Measurements from ENCODE around the gene PATJ. TPM values are rescaled to one million over a fixed set of nuclear protein-coding genes. Genes with fewer than 3 reads are reported as not detected.

PATJ gene
- total and polyA plus RNA-seq, 2 donors (not counting 1 experiment from before 2014, with no cell fraction given) = 8.0 to 45.3 TPM

- Histone ChIP-seq H3K79me2 (ENCODE audit: control insufficient read depth, insufficient read depth, low read length) (no peaks in the 10 kb centered on the region), H3K27me3 (replicated peaks in 1 of 4; ENCODE audit: control extremely low read depth in 1 of 4, control insufficient read depth in 3 of 4, insufficient read depth in 4 of 4, low read length in 3 of 4) (no peaks in the 10 kb centered on the region), H3K9ac (ENCODE audit: low read length) (no peak overlapping the region), H2AFZ (ENCODE audit: insufficient read depth, low read depth, low read length, poor library complexity, severe bottlenecking) (no peak overlapping the region), H3K4me1 (ENCODE audit: control insufficient read depth in 2 of 2, insufficient read depth in 2 of 2, low read length in 2 of 2) (no peaks in the 10 kb centered on the region), H3K36me3 (replicated peaks in 1 of 2; ENCODE audit: control extremely low read depth in 1 of 2, control insufficient read depth in 1 of 2, extremely low read depth in 1 of 2, insufficient read depth in 2 of 2, low read length in 1 of 2) (no peaks in the 10 kb centered on the region), H4K20me1 (ENCODE audit: control insufficient read depth, insufficient read depth, low read length, poor library complexity, severe bottlenecking) (no peaks in the 10 kb centered on the region), H3K4me3 (ENCODE audit: control extremely low read depth in 1 of 5, extremely low read depth in 1 of 5, insufficient read depth in 1 of 5, low read depth in 2 of 5, low read length in 4 of 5) (no peak overlapping the region), H3K27ac (ENCODE audit: low read length in 2 of 2) (no peak overlapping the region), H3K9me3 (ENCODE audit: control extremely low read depth in 1 of 3, control insufficient read depth in 2 of 3, insufficient read depth in 1 of 3, low read length in 2 of 3) (peaks cover 0 to 8% (median 0%) of the 10 kb centered on the region in 3 donors), H3K4me2 (replicated peaks; ENCODE audit: low read depth, low read length, poor library complexity, severe bottlenecking) (no peak overlapping the region)
- no peak overlapping the region for H3K27ac Mint-ChIP-seq
- no peaks in the 10 kb centered on the region for H3K4me1 Mint-ChIP-seq
- no peaks in the 10 kb centered on the region for H3K27me3 Mint-ChIP-seq
- H3K4me3 Mint-ChIP-seq = no peak overlapping the region
- no peak for DNase-seq
- H3K9me3 Mint-ChIP-seq (ENCODE audit: insufficient read depth) = peaks cover 6% of the 10 kb centered on the region
- CTCF ChIA-PET = no interaction called here
- ATAC-seq (ENCODE audit: low read depth) = no peak
- no peak for TF ChIP-seq EZH2 (IDR thresholded peaks at IDR 0.05; ENCODE audit: borderline replicate concordance, insufficient read depth, low read depth, low read length, poor library complexity, severe bottlenecking)
- no peak for TF ChIP-seq CTCF (IDR thresholded peaks at IDR 0.05)
- POLR2A ChIA-PET = no interaction called here
- intact Hi-C loops (cut with micrococcal nuclease) = no loop called here
- WGBS (ENCODE audit: insufficient coverage) = no CpG with 5 or more reads among the region's 4 CpGs
Measured at GRCh38 chr1:62070384-62071011, 328.2 kb downstream of the PATJ start.

- DNase-seq = no peak
- no peak overlapping the region for H3K4me3 ChIP-seq (ENCODE audit: control extremely low read depth in 1 of 5, extremely low read depth in 1 of 5, insufficient read depth in 1 of 5, low read depth in 2 of 5, low read length in 4 of 5)
- intact Hi-C loops (cut with micrococcal nuclease) = no loop called here
- Mint-ChIP-seq H3K4me3 (no peak overlapping the region), H3K9me3 (ENCODE audit: insufficient read depth) (peaks cover under 1% of the 10 kb centered on the region), H3K27me3 (no peaks in the 10 kb centered on the region), H3K27ac (no peak overlapping the region), H3K4me1 (no peaks in the 10 kb centered on the region)
- no peak overlapping the region for H3K4me2 ChIP-seq (replicated peaks; ENCODE audit: low read depth, low read length, poor library complexity, severe bottlenecking)
- no peak overlapping the region for H3K9ac ChIP-seq (ENCODE audit: low read length)
- no peak for ATAC-seq (ENCODE audit: low read depth)
- CTCF ChIA-PET = interaction anchor here (1.9 kb wide), 1 partner anchor 11 kb away, joined by 8 read pairs; no protein-coding TSS in a partner anchor
- TF ChIP-seq EZH2 (IDR thresholded peaks at IDR 0.05; ENCODE audit: borderline replicate concordance, insufficient read depth, low read depth, low read length, poor library complexity, severe bottlenecking) (no peak), CTCF (IDR thresholded peaks at IDR 0.05) (no peak)
- H3K27me3 ChIP-seq (replicated peaks in 1 of 4; ENCODE audit: control extremely low read depth in 1 of 4, control insufficient read depth in 3 of 4, insufficient read depth in 4 of 4, low read length in 3 of 4) = no peaks in the 10 kb centered on the region
- 98% methylated on average over 6 of the region's 7 CpGs for WGBS (ENCODE audit: insufficient coverage)
- H3K27ac ChIP-seq (ENCODE audit: low read length in 2 of 2) = no peak overlapping the region
- H3K36me3 ChIP-seq (replicated peaks in 1 of 2; ENCODE audit: control extremely low read depth in 1 of 2, control insufficient read depth in 1 of 2, extremely low read depth in 1 of 2, insufficient read depth in 2 of 2, low read length in 1 of 2) = no peaks in the 10 kb centered on the region
- no peaks in the 10 kb centered on the region for H3K79me2 ChIP-seq (ENCODE audit: control insufficient read depth, insufficient read depth, low read length)
- no peaks in the 10 kb centered on the region for H4K20me1 ChIP-seq (ENCODE audit: control insufficient read depth, insufficient read depth, low read length, poor library complexity, severe bottlenecking)
- POLR2A ChIA-PET = no interaction called here
- H3K9me3 ChIP-seq (ENCODE audit: control extremely low read depth in 1 of 3, control insufficient read depth in 2 of 3, insufficient read depth in 1 of 3, low read length in 2 of 3) = peaks cover 0 to under 1% (median 0%) of the 10 kb centered on the region in 3 donors
- no peak overlapping the region for H2AFZ ChIP-seq (ENCODE audit: insufficient read depth, low read depth, low read length, poor library complexity, severe bottlenecking)
- H3K4me1 ChIP-seq (ENCODE audit: control insufficient read depth in 2 of 2, insufficient read depth in 2 of 2, low read length in 2 of 2) = no peaks in the 10 kb centered on the region
Measured at GRCh38 chr1:62071695-62072094, 329.4 kb downstream of the PATJ start.
